GM19328 (cell line): ENCODE results near the gene HHAT.

ENCODE experiments used
- ATAC-seq: cut with Tn5 transposase; IDR thresholded peaks from one replicate; pipeline ENCODE4 v1.9.1; 2021; ENCODE audit warnings: mild to moderate bottlenecking, moderate library complexity; ENCODE audit not compliant: unreplicated experiment

HHAT gene

DNA sequence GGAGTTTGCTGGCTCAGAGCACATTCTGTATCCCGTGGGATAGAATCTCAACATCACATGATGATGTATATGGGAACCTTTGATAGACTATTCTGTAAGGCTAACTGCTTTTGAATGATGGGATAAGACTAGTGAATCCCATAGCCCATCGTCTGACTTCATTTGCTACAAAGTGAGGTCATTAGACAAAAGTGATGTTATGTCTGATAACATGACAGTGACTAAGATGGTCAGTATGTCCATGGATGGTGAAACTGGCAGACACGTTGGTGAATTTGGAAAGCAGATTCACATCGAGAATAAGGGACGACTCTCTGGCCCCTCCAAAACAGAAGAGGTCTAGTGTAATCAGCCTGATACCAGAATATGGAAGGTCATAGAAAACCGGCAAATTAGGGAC is 108.4 kb downstream of the HHAT start:
- no peak for ATAC-seq

DNA sequence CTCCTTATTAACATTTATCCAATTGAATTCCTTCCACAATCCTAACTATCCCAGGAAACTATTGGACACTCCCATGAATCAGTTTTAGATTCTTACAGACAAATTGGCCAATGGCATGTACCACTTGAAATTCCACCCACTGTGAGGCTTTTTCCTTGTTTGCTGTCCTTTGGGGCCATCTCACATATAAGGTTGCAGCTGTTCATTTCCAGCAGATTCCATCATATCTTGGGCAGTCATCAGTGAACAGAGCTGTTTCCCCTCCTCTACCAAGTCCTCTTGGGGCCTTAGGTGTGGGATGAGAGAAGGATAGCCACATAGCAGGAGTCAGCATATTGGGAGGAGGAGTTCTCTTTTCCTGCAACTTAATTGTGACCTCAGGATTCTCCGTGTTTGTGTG is 109.1 kb downstream of the HHAT start:
- ATAC-seq, result no peak

DNA sequence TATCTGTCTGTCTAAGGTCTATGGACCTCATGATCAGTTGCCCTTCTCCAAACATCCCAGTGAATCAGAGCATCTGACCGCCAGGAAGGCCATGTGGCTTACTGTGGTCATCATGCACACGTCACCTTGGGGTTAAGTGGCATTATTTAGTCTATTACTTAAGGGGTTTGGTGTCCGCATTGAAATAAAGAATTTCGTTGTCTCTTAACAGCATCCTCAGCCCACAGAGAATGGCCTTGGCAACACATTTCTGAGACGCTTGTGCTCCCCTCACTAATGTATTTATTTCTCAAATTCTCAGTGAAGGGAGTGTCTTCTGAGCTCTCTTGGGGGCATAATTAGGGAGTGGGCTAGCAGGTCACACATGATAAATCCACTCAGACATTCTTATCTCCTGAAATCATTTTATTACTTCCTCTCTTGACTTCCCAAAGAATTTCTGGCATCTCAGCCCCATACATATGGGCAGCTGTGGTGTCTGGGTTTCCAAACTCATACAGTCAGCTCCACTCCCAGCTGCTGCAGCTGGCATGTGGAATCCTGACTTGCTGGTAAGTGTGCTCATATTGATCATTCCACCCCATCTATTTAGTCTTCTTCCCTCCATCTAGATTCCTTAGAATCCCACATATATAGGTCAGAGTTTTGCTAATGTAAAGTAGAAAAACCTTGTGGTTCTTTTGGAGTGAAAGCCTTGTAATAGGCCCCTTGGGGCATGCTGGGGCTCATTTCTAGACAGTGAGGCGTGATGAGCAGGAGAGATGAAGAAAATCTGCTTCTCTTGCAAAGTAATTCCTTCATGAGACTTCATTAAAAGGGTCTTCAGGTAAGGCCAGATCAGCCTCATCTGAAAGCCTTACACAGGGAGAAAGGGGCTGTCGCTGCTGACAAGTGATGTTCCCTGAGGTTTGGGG is 110.5 kb downstream of the HHAT start:
- ATAC-seq, result no peak

DNA sequence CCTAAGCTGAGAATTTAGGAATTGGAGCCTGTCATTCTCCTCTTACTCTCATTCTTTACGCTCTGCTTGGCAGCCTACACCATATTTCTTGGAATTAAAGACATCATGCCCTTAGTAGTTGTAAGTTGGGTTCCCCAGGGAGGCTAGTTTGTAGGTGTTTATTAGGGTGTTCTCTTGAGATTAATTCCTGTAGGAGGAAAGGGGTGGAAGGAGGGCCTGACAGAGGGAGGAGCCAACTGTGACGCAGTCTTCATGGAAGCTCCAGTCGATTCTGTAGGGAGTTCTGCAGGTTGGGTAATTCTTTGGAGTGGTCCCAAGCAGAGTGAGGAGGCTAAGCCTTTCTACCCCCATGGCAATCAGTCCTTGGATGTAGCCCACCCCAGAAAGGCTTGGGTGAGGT is 111.4 kb downstream of the HHAT start:
- no peak for ATAC-seq

DNA sequence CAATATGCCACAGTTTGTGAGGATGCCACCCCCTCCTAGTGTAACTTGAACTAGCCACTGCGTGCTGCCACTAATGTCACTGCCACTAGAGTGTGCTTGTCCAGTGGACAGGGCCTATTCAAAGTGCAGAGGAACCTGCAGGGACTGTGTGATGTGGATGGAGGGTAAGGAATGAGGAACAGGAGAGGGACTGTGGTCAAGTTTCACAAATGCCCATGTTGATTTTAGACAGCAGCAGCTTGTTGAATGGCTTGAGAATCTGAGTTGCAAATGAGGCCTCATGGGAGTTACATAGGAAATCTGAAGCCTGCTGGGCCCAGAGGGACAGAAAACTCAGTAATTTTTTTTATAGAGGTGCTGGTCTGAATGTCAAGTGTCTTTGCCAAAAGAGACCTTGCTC is 112.3 kb downstream of the HHAT start:
- no peak for ATAC-seq

DNA sequence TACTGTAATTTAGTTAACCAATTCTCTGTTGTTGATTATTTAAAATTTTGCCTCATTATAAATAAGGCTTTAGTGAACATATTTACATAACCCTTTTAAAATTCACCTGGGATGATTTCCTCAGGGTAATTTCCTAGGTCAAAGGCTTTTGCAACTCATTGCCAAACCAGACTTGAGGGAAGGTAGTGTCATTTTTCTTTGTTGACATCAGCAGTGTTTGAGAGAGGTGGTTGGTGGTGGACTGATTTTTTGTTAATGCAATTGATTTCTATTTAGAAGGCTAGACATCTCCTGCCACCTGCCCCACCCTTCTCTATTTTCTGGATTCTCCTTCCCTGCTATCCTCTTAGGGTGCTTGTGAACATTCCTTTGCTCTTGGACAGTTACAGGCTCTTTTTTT is 116.8 kb downstream of the HHAT start:
- no peak for ATAC-seq

DNA sequence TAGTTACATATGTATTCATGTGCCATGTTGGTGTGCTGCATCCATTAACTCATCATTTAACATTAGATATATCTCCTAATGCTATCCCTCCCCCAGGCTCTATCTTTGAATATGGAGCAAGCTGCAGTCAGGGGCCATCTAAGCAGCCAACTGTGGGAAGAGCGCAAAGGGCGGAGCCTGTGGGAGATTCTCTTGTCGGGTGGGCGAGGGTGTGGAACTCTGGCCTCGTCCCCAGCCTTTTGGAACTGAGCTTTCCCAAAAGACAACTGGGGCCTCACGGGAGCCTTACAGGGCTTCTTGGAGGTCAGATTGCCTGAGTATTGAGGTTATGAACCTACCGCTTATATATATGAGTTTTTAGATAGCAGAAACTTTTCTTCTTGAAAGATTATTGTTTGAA is 117.2 kb downstream of the HHAT start:
- ATAC-seq, result no peak

DNA sequence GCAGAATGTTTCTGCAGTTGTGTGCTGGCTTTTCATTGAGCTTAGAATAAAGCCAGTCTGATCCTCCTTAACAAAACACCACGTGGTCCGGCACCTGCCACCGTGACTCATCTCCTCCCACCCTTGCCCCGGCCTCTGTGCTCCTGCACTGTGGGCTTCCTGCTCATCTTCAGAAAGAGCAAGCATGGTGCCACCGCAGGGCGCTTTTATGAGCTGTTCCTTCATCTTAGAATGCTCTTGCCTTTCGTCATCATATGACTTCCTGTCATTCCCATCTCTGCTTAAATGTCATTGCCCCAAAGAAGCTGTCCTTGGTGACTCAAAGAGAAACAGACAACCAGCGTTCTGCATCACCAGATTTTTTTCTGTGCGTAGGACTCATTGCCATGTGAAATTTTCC is 117.8 kb downstream of the HHAT start:
- no peak for ATAC-seq

DNA sequence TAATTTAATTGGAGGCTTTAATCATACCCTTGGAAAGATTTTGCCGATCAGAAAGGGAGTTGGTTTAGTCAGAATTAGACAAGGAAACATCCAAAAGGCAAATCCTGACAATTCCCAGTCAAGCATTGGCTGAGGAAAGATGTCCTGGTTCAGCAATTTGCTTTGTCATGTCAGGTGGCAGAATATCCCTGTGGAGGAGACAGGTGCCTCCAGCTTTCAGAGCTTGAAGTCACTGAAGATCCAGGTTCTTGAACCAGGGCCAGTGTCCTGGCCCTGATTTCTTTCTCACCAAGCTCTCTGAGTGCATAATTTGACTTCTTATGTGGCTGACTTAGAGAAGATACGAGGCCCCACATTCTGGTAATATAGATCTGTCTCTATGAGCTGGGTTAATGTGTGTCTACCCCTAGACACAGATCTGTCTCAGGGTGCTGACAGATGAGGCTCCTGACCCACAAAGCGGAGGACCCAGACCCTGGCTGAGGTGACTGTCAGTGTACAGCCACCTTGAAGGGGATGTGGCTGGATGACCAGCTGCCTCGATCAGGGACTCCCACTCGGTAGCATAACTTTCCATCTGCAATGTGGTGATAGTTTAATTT is 118.9 kb downstream of the HHAT start:
- ATAC-seq, result no peak

DNA sequence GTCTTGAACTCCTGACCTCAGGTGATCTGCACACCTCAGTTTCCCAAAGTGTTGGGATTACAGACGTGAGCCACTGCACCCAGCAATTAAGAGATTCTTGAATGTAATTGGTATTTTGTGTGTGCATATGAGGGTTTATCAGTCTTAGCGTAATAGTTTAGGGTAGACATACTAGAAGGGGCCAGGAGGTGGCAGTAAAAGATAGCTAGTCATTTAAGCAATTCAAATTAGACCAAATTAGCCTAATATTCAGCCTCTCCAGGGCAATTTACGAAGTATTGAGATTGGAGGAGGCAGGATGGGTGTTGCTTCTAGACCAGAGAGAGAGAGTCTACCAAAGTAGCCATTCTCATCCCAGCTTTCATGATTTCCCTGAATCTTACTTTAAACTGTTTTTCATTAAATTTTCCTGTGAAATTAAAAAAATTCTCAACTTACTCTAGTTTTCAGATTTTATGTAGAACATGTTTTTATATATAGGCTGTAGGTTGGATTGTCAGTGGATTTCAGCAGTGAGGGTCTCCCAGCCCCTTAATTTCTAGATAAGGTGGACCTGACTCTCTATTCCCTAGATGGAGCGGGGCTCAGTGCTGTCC is 119.7 kb downstream of the HHAT start:
- no peak for ATAC-seq

DNA sequence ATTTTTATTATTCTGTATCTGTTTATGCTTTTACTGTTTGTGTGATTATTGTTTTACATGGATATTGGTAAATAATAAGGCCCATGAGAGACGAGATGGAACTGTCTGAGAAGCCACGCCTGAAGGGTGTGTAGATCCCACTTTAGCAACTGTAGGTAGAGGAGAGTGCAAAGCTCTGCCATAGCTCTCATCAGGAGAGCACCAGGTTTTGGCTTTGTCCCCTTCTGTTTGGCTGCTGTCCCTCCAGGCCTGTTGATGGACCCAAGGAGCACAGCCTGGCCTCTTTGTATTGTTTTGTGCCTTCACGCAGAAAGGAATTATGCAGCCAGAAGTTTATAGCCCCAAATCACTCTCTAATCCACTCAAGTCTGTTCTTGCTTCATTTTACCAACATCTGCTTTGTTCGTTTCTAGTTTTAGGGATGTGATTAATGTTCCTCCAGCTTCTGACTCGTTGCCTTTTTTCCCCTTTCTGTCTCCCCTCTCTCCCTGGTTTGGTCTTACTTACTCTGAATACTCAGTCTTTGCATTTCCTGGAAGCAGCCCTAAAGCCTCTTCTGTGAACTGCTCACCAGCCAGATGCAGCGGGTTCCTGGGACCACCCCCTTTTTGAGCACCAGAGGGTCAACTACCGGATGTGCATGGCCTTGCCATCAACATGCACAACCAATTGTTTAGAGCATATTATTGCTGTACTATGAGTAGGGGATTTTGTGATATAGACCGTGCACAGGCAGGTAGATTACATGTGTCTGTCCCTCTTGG is 127.3 kb downstream of the HHAT start:
- ATAC-seq, result no peak

DNA sequence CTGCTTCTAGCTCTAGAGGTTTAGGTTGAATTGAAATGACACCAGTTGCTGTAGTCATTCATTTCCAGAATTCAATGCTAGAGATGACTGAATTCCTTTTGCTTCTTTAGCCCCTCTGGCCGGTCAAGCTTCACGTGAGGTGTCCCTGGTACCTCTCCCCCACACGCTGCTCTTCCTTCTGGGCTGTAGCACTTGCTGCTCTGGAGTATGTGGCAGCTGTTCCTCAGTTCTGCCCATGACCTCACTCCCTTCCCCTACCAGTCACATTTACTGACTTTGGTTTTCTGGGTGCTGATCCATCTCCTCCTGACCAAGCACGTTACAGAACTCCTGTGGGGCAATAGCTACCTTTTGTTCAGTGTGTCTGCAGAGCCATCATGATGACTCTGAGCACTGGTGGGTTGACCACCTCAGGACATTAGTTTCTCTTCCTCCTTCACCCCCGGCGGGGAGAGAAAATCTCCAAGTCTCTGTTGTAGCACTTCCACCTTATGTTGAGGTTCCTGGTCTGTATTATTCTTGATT is 128.1 kb downstream of the HHAT start:
- no peak for ATAC-seq

DNA sequence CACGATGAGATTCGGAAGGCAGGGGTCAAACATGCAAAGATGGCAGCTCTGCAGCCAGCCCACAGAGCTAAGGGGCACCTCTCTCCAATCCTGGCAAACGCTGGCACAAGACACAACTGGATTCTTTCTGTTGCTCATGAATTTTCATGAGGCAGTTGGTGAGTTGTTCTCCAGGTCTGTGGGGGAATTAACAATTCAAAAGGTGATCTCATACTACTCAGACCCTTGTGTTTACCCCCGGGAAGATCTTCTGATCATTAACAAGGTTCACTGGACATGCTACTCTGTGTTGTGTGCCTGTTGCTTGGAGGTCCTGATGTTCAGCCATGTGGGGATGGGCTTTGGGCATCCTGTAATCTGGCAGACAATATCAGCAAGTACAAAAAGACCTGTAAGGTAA is 128.9 kb downstream of the HHAT start:
- no peak for ATAC-seq

DNA sequence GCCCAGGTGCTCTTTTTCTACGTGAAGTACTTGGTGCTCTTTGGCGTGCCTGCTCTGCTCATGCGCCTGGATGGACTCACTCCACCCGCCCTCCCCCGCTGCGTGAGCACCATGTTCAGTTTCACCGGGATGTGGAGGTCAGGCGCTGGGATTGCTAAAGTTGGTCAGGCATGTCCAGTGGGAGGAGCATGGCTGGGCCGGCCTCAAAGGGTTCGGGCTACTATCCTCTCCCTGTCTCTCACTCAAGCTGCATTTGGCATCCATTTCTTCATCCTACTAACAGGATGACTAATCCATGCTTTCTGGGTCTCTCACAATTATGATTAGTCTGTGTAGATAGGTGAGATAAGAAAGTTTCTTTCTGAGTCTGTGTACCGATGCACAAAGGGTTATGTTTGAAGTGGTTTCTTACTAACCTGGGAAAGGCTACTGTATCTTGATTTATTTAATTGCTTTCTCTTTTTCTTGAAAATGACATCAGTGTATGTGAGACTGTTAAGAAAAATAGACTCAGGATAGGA is 135.9 kb downstream of the HHAT start:
- ATAC-seq, result no peak

DNA sequence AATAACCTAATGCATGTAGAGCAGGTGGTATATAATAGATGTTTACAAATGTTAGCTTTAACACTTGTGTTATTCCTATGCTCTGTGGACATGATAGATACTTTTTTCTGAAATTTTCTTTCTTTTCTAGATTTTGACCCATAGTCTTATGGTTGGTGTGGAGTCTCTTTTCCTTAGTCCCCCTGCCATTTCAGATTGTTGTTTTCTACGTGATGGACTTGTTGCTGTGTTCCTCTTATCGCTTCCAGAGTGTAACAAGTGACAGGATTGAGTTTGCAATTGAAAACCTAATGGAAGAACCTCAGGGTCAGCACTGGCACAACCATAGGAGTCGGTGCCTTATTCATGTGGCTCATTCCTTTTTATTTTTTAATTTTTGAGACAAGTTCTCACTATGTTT is 136.4 kb downstream of the HHAT start:
- no peak for ATAC-seq

DNA sequence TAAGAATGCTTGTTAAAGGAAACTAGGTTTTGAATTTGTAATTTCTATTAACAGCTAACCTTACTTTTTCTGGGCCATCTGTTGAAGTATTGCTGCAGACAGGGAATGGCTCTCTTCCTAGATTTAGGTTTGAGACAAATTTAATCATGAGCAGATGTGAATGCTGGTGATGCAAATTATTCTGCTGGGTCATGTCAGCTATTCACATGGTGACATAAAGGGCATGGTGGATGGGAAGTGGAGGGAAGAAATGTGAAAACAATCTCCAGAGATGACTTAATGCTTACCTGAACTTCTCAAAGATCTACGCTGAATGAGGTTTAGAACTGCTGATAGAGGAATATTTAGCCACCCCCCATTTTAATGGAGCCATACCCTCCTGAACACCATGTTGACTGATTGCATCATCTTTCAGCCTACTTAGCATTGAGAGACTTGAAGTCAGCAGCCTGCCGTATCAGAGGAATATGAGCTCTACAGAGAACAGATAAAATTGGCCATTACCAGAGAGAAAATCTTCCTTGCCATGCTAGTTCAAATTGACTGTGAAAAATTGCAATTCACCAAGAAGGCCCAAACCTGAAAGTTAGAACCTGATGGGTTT is 138.8 kb downstream of the HHAT start:
- no peak for ATAC-seq

DNA sequence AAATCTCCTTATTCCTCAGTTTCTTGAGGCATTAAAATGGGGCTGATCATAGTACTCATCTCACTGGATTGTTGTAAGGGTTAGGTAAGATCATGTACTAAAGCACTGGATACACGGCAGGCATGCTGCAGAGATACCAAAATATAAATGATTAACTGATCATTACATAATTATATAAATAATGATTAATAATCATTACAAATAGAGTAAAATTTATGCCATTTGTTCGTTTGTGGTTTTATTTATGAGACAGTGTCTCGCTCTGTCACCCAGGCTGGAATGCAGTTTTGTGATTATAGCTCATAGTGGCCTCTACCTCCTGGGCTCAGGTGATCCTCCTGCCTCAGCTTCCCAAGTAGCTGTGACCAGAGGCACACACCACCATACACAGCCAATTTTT is 140.7 kb downstream of the HHAT start:
- ATAC-seq, result no peak

DNA sequence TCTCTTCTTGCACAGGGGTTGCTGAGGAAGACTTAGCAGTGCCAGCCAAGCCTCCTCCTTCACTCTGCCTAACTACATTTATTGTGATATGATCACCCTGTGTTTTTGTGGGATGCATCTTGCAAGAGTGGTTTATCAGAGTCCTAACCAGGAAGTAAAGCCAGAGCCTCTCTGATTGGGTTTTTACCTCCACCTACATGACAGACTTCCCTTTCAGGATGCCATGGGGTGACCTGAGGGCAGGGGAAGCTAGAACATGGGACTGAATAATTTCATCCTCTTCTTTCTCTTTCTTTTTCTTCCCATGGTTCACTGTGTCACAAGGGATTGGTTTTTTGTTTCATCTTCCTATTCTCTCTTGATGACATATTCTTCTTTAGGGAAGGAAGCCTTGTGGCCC is 146.6 kb downstream of the HHAT start:
- no peak for ATAC-seq

DNA sequence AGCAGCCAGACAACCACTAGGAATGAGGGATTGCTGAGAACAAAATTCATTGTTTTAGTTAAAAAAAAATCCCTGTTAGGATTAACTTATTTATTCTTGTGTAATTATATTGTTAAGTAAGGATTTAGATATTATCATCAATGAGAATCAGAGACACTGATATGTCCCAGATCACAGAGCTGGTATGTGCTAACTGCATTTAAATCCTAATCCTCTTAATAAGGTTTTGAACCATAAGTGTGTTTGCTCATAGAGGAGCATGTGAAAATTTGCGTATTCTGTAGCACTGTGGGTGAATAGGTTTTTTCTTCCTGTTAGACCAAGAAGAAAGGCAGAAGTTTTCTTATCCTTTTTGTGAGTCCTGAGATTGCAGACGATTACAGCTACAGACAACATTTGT is 147.1 kb downstream of the HHAT start:
- no peak for ATAC-seq

DNA sequence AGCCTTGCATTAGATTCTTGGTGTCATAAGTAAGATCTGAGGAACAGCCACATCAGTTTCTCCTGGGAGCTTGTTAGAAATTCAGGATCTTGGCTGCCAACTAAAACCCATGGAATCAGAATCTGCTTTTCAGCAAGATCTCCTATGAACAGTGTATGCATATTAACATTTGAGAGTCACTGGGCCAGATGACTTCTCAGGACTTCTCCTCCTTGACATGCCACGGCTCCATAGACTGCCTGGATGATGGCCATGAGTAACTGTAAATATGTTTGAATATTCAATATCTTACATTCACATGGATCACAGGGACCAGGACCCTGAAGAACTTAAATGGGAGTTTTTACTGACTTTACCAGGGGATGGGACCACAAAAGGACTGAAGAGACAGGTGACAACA is 148.0 kb downstream of the HHAT start:
- ATAC-seq, result no peak
